HG03196 (cell line): ENCODE data around the gene CYP4A22.
"Not testable (repeated sequence)": the region's sequence is repeated elsewhere in the genome, so short reads cannot be mapped to it uniquely, and the experiment has no call there.

ENCODE experiments used
- ATAC-seq: cut with Tn5 transposase; IDR thresholded peaks from one replicate; pipeline ENCODE4 v1.9.1; 2021; ENCODE audit not compliant: unreplicated experiment

The CYP4A22 gene

DNA sequence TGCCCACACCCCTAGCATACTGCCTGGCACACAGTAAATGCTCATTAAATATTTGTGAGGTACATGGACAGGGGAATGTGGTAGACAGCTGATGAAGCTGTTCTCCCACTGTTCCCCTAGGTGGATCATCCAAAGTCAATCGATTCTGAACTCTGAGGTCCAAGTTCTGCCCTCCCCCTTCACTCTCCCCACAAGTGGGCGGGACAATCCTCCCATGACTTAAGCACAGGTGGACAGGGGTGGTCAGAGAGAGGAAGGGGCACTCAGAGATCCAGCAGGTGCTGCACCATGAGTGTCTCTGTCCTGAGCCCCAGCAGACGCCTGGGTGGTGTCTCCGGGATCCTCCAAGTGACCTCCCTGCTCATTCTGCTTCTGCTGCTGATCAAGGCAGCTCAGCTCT, at the start of gene CYP4A22:
CYP4A22 (plus strand) TSS at position 244 of the 400 bp plus-strand sequence; CDS start at position 289, 45 bp downstream.
- no peak for ATAC-seq

GRCh38 chr1:47089356-47089755, 47.9 kb upstream of the CYP4A22 start:
- not testable (repeated sequence) for ATAC-seq

- not testable (repeated sequence) for ATAC-seq
Measured at GRCh38 chr1:47091476-47091875, 45.8 kb upstream of the CYP4A22 start.

- ATAC-seq, result no peak
Measured at GRCh38 chr1:47104816-47105215, 32.4 kb upstream of the CYP4A22 start.

GRCh38 chr1:47106792-47107191, 30.4 kb upstream of the CYP4A22 start:
- no peak for ATAC-seq

- not testable (repeated sequence) for ATAC-seq
Measured at GRCh38 chr1:47107851-47108574, 29.2 kb upstream of the CYP4A22 start.

DNA sequence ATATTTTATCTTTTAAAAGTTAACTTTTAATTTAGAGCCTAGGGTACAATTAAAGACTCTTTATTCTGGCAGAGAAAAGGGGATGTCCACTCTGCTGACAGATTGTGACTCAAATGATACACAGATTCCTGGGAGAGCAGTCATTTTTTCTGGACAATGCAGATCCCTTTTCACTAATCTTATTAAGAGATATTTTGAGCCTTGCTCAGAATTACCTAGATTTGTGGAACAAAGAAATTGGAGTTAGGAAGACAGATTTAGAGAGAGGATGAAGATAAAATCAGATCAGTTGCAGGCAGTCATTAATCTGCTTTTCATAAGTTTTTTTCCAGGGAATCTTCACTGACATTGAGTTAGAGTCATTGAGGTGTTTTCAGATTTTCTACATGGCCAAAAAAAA, 27.8 kb upstream of the CYP4A22 start:
- ATAC-seq, result not testable (repeated sequence)

DNA sequence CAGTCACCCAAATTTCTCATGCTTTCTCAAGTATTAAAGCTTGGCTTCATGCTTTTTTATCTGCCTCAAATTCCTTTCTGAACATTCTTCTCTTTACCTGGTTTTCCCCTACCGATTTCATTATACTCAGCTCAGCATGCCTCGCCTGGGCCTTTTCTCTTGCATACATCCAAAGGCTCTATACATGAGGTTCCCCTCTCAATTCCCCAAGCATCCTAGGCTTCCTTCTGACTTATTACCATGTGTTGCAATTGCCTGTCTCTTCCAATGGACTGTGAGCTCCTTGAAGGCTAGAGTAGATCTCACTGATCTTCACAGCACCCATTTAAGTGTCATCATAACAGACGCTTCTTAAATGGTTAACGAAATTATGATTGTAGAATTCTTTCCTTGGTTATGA, 24.1 kb upstream of the CYP4A22 start:
- ATAC-seq, result no peak

DNA sequence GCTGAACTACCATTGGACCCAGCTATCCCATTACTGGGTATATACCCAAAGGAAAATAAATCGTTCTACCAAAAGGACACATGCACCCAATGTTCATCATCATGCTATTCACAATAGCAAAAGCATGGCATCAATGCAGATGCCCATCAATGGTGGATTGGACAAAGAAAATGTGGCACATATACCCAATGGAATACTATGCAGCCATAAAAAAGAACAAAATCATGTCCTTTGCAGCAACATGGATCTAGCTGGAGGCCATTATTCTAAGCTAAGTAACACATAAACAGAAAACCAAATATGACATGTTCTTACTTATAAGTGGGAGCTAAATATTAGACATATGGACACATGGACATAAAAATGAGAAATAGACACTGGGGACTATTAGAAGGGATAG, 16.2 kb upstream of the CYP4A22 start:
- not testable (repeated sequence) for ATAC-seq

GRCh38 chr1:47124834-47125233, 12.4 kb upstream of the CYP4A22 start:
- not testable (repeated sequence) for ATAC-seq

DNA sequence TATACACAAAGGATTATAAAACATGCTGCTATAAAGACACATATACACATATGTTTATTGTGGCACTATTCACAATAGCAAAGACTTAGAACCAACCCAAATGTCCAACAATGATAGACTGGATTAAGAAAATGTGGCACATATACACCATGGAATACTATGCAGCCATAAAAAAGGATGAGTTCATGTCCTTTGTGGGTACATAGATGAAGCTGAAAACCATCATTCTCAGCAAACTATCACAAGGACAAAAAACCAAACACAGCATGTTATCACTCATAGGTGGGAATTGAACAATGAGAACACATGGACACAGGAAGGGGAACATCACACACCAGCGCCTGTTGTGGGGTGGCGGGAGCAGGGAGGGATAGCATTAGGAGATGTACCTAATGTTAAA, 10.2 kb upstream of the CYP4A22 start:
- ATAC-seq, result not testable (repeated sequence)

DNA sequence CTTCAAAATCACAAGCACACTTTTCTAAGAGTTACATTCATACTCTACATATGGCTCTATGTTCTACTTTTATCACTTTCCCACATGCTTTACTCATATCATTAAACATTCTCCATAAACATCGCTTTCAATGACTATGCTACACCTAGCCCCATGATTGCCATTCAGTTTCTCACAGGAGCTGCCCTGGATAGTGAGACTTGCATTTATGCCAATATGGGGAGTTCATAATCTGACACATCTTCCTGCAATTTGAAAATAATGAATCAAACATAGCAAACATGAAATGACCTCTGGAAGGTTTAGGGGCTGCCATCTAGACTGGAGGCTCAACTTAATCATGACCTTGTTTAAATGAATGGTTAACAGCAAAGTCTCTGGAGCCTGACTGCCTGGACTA, 9.0 kb upstream of the CYP4A22 start:
- no peak for ATAC-seq

- ATAC-seq, result not testable (repeated sequence)
Measured at GRCh38 chr1:47128854-47129253, 8.4 kb upstream of the CYP4A22 start.

- ATAC-seq, result not testable (repeated sequence)
Measured at GRCh38 chr1:47129489-47130230, 7.6 kb upstream of the CYP4A22 start.

DNA sequence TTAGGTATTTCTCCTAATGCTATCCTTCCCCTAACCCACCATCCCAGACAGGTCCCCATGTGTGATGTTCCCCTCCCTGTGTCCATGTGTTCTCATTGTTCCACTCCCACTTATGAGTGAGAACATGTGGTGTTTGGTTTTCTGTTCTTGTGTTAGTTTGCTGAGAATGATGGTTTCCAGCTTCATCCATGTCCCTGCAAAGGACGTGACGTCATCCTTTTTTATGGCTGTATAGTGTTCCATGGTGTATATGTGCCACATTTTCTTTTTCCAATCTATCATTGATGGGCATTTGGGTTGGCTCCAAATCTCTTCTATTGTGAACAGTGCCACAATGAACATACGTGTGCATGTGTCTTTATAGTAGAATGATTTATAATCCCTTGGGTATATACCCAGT, 4.6 kb upstream of the CYP4A22 start:
- ATAC-seq, result not testable (repeated sequence)

GRCh38 chr1:47137925-47138615, 829 bp downstream of the CYP4A22 start:
- no peak for ATAC-seq

DNA sequence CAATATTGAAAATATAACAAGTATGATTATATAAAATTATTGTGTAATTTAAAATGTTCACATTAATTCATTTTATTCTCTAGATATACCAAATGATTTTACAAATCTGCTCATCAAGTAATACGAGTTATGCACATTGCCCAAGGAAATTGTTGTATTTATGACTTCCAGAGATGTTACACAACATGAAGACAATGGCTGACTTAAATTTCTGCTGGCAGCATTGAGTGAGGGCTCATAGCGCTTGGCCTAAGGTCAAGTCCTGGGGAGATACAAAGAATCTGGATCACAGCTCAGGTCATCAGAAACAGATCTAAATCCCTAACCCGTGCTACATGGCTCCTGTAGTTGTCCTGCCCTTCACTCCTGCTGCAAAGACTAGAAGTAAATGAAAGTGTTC, 3.1 kb downstream of the CYP4A22 start:
- not testable (repeated sequence) for ATAC-seq

DNA sequence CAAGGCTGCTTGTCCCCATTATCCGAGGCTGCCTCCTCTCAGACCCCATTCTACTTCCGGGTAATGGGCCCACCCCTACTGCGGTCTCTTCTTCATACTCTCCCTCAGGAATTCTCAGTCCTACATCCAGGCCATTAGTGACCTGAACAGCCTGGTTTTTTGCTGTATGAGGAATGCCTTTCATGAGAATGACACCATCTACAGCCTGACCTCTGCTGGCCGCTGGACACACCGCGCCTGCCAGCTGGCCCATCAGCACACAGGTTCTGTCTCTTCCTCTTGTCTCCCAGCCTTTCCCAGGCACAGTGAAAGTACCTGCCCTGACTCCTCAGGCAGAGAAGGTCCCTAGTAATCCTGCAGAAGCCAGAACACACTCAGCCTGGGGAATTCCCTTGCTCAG, 6.4 kb downstream of the CYP4A22 start:
- not testable (repeated sequence) for ATAC-seq

GRCh38 chr1:47146495-47146894, 9.3 kb downstream of the CYP4A22 start:
- ATAC-seq, result not testable (repeated sequence)

- ATAC-seq, result no peak
Measured at GRCh38 chr1:47147047-47147785, 10.0 kb downstream of the CYP4A22 start.

- ATAC-seq, result not testable (repeated sequence)
Measured at GRCh38 chr1:47149162-47149561, 11.9 kb downstream of the CYP4A22 start.
